B cell (primary cell): ENCODE results near the gene HHLA2. TPM values are rescaled to one million over a fixed set of nuclear protein-coding genes. Genes with fewer than 3 reads are reported as not detected.

Experiments
- ATAC-seq: fragments of 200-7000 bp; cut with Tn5 transposase; one replicate; pipeline ENCODE4 v1.10.0; 2021; ENCODE audit warnings: low read depth, mild to moderate bottlenecking, moderate number of reproducible peaks, moderate library complexity
- CTCF ChIA-PET: fragments of 350-600 bp; sonication (Branson Sonifier 250); formaldehyde crosslinking; loops from one replicate; lab custom pipeline; 2021; ENCODE audit warnings: antibody characterized with exemption, inconsistent platforms; lab: Charles Lee
- POLR2A ChIA-PET: fragments of 350-600 bp; sonication (Branson Sonifier 250); formaldehyde crosslinking; loops from one replicate; lab custom pipeline; 2021; ENCODE audit warnings: antibody characterized with exemption; lab: Charles Lee
- DNase-seq: peaks from one replicate; pipeline ENCODE4 v3.0.0; 2013
- H2AFZ ChIP-seq: 2 replicates; pipeline ENCODE4 v1.6.1; 2012; ENCODE audit warnings: mild to moderate bottlenecking, low read depth, low read length; ENCODE audit not compliant: insufficient read depth, poor library complexity, severe bottlenecking
- H3K27ac ChIP-seq, 2 donors: 1 replicate in 1 of 2; 2 replicates in 1 of 2; pipeline ENCODE4 v1.5.1; 2012 to 2013; ENCODE audit warnings: low read length in 2 of 2, mild to moderate bottlenecking in 2 of 2, moderate library complexity in 1 of 2
- H3K27me3 ChIP-seq, 4 experiments: fragments of 200-600 bp in 1 of 4; sonication (generic) in 1 of 4; replicated peaks in 1 of 4; 1 replicate in 2 of 4; 2 replicates in 2 of 4; pipeline versions ENCODE4 v1.6.1 to v1.7.0; 2013 to 2016; ENCODE audit warnings: low read length in 3 of 4, mild to moderate bottlenecking in 2 of 4, mixed read lengths in 1 of 4, moderate library complexity in 1 of 4; ENCODE audit not compliant: insufficient read depth in 4 of 4, control insufficient read depth in 3 of 4; ENCODE audit errors: control extremely low read depth in 1 of 4
- H3K36me3 ChIP-seq, 2 experiments: replicated peaks in 1 of 2; 1 replicate in 1 of 2; 2 replicates in 1 of 2; pipeline versions ENCODE4 v1.6.1 to v1.7.1; 2013; ENCODE audit warnings: low read length in 1 of 2; ENCODE audit not compliant: insufficient read depth in 2 of 2, control insufficient read depth in 1 of 2; ENCODE audit errors: control extremely low read depth in 1 of 2, extremely low read depth in 1 of 2
- H3K4me1 ChIP-seq, 2 donors: fragments of 200-600 bp in 1 of 2; sonication (generic) in 1 of 2; 1 replicate in 1 of 2; 2 replicates in 1 of 2; pipeline versions ENCODE4 v1.5.1 to v1.6.1; 2013 to 2017; ENCODE audit warnings: low read length in 2 of 2; ENCODE audit not compliant: control insufficient read depth in 2 of 2, insufficient read depth in 2 of 2
- H3K4me2 ChIP-seq: replicated peaks from 2 replicates; pipeline ENCODE3; 2012; ENCODE audit warnings: mild to moderate bottlenecking, low read depth, low read length; ENCODE audit not compliant: poor library complexity, severe bottlenecking
- H3K4me3 ChIP-seq, 5 experiments: fragments of 200-600 bp in 1 of 5; sonication (generic) in 1 of 5; 1 replicate in 3 of 5; 2 replicates in 2 of 5; pipeline versions ENCODE4 v1.5.1 to v1.7.0; 2011 to 2016; ENCODE audit warnings: low read length in 4 of 5, mild to moderate bottlenecking in 4 of 5, low read depth in 2 of 5, control low read depth in 1 of 5, moderate library complexity in 1 of 5; ENCODE audit not compliant: insufficient read depth in 1 of 5; ENCODE audit errors: control extremely low read depth in 1 of 5, extremely low read depth in 1 of 5
- H3K79me2 ChIP-seq: fragments of 200-600 bp; sonication (generic); one replicate; pipeline ENCODE4 v1.6.0; 2016; ENCODE audit warnings: low read length; ENCODE audit not compliant: control insufficient read depth, insufficient read depth
- H3K9ac ChIP-seq: fragments of 200-600 bp; sonication (generic); 2 replicates; pipeline ENCODE4 v1.6.1; 2017; ENCODE audit warnings: mild to moderate bottlenecking, low read length, moderate library complexity
- H3K9me3 ChIP-seq, 3 donors: one replicate each; pipeline versions ENCODE4 v1.6.1 to v1.7.1; 2013; ENCODE audit warnings: low read length in 2 of 3; ENCODE audit not compliant: control insufficient read depth in 2 of 3, insufficient read depth in 1 of 3; ENCODE audit errors: control extremely low read depth in 1 of 3
- H4K20me1 ChIP-seq: 2 replicates; pipeline ENCODE4 v1.6.0; 2012; ENCODE audit warnings: mild to moderate bottlenecking, low read length; ENCODE audit not compliant: insufficient read depth, control insufficient read depth, poor library complexity, severe bottlenecking
- H3K27ac Mint-ChIP-seq: one replicate; pipeline ENCODE4 v1.8.0; 2021; ENCODE audit warnings: mixed read lengths
- H3K27me3 Mint-ChIP-seq: one replicate; pipeline ENCODE4 v1.8.0; 2021; ENCODE audit warnings: mixed read lengths
- H3K4me1 Mint-ChIP-seq: one replicate; pipeline ENCODE4 v1.8.0; 2021; ENCODE audit warnings: mixed read lengths
- H3K4me3 Mint-ChIP-seq: one replicate; pipeline ENCODE4 v1.8.0; 2021; ENCODE audit warnings: mixed read lengths
- H3K9me3 Mint-ChIP-seq: one replicate; pipeline ENCODE4 v1.8.0; 2022; ENCODE audit warnings: mixed read lengths; ENCODE audit not compliant: insufficient read depth
- EZH2 ChIP-seq: IDR thresholded peaks from 2 replicates; pipeline ENCODE4 v1.6.1; 2012; ENCODE audit warnings: borderline replicate concordance, low read depth, mild to moderate bottlenecking, moderate library complexity, low read length; ENCODE audit not compliant: insufficient read depth, poor library complexity, severe bottlenecking
- WGBS: methylation state at CpG from one replicate; pipeline ENCODE4 v1.1.5; 2013; ENCODE audit warnings: missing lambda C conversion rate; ENCODE audit not compliant: insufficient coverage; 5-methylcytosine and 5-hydroxymethylcytosine counted together
- intact Hi-C: fragments of 100-400 bp; cut with micrococcal nuclease; formaldehyde crosslinking; loops from one replicate; pipeline ENCODE4 v1.10.0; 2022
- polyA minus RNA-seq: library from RNA; depleted of rRNA, polyadenylated mRNA; stranded (reverse); fragments of >200 nt; gene quantifications from 2 replicates; pipeline ENCODE4 v1.2.3, GENCODE V29; 2012
- polyA plus RNA-seq: library from polyadenylated mRNA; depleted of rRNA; stranded (reverse); fragments of >200 nt; gene quantifications from 2 replicates; pipeline ENCODE4 v1.2.3, GENCODE V29; 2012
- total RNA-seq, 2 donors: library from RNA; stranded (reverse); fragments of 120-200 nt in 1 of 2; gene quantifications; 1 replicate in 1 of 2; 2 replicates in 1 of 2; pipeline versions ENCODE4 v1.2.3 to v1.2.4, GENCODE V29; 2013 to 2022
- TF ChIP-seq, protein P1 (sequence below): fragments of 200-600 bp; IDR thresholded peaks from one replicate; pipeline ENCODE4 v1.8.0; 2022; ENCODE audit warnings: antibody characterized with exemption, mild to moderate bottlenecking

The HHLA2 gene, protein sequence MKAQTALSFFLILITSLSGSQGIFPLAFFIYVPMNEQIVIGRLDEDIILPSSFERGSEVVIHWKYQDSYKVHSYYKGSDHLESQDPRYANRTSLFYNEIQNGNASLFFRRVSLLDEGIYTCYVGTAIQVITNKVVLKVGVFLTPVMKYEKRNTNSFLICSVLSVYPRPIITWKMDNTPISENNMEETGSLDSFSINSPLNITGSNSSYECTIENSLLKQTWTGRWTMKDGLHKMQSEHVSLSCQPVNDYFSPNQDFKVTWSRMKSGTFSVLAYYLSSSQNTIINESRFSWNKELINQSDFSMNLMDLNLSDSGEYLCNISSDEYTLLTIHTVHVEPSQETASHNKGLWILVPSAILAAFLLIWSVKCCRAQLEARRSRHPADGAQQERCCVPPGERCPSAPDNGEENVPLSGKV
- 0.39 and 0.84 TPM in 2 replicates for total RNA-seq
- 0.65 TPM for total RNA-seq (2013)
- 0.84 and 1.5 TPM in 2 replicates for polyA plus RNA-seq
- polyA minus RNA-seq, result 0.29 TPM in 1 of 2 replicates, not detected in the other

DNA sequence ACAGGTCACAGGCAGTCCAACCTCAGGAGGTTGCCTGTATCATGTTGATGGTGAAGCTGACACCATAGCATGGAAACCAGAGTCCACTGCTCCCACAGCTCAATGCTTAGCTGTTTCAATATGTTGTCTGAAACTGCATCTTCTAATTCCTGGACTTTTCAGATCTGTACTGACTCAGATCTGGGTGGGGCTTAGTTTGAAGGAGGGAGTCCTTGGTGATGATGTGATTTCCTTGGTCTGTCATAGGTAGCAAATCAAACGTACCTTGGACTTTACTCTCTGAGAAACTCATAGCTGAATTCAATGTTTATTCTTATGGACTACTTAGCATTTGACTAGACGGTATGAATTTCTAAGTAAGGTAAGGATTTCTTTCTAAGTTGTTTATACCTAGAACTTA is at the start of gene HHLA2:
Gene HHLA2 (plus strand): TSS at position 310 of the 400 bp plus-strand sequence. CDS start 55,266 bp downstream, outside the sequence.
- POLR2A ChIA-PET, result no interaction called here
- peaks cover 36% of the 10 kb centered on the region for H3K4me1 Mint-ChIP-seq
- no peak for DNase-seq

DNA sequence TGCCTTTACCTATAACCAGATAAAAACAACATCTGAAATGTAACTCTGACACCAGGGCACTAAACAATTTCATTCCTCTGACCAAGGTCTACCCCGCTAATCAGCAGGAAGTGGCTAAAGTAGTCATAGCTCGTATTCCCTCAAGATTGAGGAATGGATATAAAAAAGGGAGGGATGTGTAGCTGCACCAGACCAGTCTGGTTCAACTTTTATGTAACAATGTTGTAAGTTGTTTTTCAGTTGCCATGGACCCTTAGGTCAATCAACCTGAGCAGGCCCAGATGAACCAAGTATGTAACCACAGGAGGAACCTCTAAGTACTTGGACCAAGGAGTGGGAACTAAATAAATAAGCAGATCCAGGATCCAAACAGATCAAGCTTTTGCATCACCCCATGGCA is 45.7 kb upstream of the HHLA2 start:
- 100% methylated on average over 2 of the region's 2 CpGs for WGBS
- peaks cover 3% of the 10 kb centered on the region for H3K4me1 Mint-ChIP-seq

More for the DNA sequence above, at the start of gene HHLA2:
- no peak for ATAC-seq
- intact Hi-C loops, result no loop called here
- peaks cover 17 to 19% of the 10 kb centered on the region in 2 donors for H3K4me1 ChIP-seq
- no peak within 1 kb of the TSS for H3K27ac ChIP-seq
- no peak within 1 kb of the TSS for H3K4me2 ChIP-seq
- no peak for TF ChIP-seq EZH2
- TF ChIP-seq, protein P1, sequence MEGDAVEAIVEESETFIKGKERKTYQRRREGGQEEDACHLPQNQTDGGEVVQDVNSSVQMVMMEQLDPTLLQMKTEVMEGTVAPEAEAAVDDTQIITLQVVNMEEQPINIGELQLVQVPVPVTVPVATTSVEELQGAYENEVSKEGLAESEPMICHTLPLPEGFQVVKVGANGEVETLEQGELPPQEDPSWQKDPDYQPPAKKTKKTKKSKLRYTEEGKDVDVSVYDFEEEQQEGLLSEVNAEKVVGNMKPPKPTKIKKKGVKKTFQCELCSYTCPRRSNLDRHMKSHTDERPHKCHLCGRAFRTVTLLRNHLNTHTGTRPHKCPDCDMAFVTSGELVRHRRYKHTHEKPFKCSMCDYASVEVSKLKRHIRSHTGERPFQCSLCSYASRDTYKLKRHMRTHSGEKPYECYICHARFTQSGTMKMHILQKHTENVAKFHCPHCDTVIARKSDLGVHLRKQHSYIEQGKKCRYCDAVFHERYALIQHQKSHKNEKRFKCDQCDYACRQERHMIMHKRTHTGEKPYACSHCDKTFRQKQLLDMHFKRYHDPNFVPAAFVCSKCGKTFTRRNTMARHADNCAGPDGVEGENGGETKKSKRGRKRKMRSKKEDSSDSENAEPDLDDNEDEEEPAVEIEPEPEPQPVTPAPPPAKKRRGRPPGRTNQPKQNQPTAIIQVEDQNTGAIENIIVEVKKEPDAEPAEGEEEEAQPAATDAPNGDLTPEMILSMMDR, result no peak
- H3K4me3 ChIP-seq, result no peak within 1 kb of the TSS
- H3K27me3 ChIP-seq, result no peaks in the 10 kb centered on the region
- no peaks in the 10 kb centered on the region for H3K9me3 ChIP-seq
- no CpG with 5 or more reads among the region's 2 CpGs for WGBS
- Mint-ChIP-seq H3K27me3 (no peaks in the 10 kb centered on the region), H3K4me3 (no peak within 1 kb of the TSS), H3K9me3 (no peaks in the 10 kb centered on the region), H3K27ac (no peak within 1 kb of the TSS)
- H3K79me2 ChIP-seq, result no peaks in the 10 kb centered on the region
- H4K20me1 ChIP-seq, result no peaks in the 10 kb centered on the region
- H3K36me3 ChIP-seq, result no peaks in the 10 kb centered on the region
- H2AFZ ChIP-seq, result no peak within 1 kb of the TSS
- CTCF ChIA-PET, result interaction anchor here (0.9 kb wide), 1 partner anchor 877 kb away, joined by 3 read pairs; no protein-coding TSS in a partner anchor
- H3K9ac ChIP-seq, result no peak within 1 kb of the TSS

More for the DNA sequence above, 45.7 kb upstream of the HHLA2 start:
- intact Hi-C loops, result no loop called here
- Histone ChIP-seq H3K4me2 (no peak overlapping the region), H4K20me1 (no peaks in the 10 kb centered on the region), H3K4me1 (no peaks in the 10 kb centered on the region), H3K9me3 (no peaks in the 10 kb centered on the region), H3K4me3 (no peak overlapping the region), H2AFZ (no peak overlapping the region), H3K27ac (no peak overlapping the region), H3K9ac (no peak overlapping the region), H3K36me3 (no peaks in the 10 kb centered on the region), H3K27me3 (no peaks in the 10 kb centered on the region), H3K79me2 (no peaks in the 10 kb centered on the region)
- DNase-seq (no peak), ATAC-seq (no peak)
- peaks cover 2% of the 10 kb centered on the region for H3K9me3 Mint-ChIP-seq
- TF ChIP-seq EZH2, result no peak
- TF ChIP-seq, protein P1, result no peak
- ChIA-PET CTCF (no interaction called here), POLR2A (no interaction called here)
- H3K4me3 Mint-ChIP-seq, result no peak overlapping the region
- no peak overlapping the region for H3K27ac Mint-ChIP-seq
- H3K27me3 Mint-ChIP-seq, result no peaks in the 10 kb centered on the region
